Uterus (tissue), 4 donors: ENCODE results near the gene TRIM61. TPM values are rescaled to one million over a fixed set of nuclear protein-coding genes. Genes with fewer than 3 reads are reported as not detected.
"Not testable (repeated sequence)": the region's sequence is repeated elsewhere in the genome, so short reads cannot be mapped to it uniquely, and the experiment has no call there.

Experiments
- DNase-seq, 2 donors: peaks; one replicate each; pipeline ENCODE4 v3.0.0-alpha.2; 2019 to 2020
- H3K27ac ChIP-seq, 2 donors: fragments of 200-600 bp; sonication (generic); 1 replicate in 1 of 2; 2 replicates in 1 of 2; pipeline ENCODE4 v1.5.1; 2016 to 2018
- H3K27me3 ChIP-seq, 2 donors: fragments of 200-600 bp; sonication (generic); one replicate each; pipeline ENCODE4 v1.5.1; 2018 to 2019; ENCODE audit warnings: control low read depth in 1 of 2
- H3K36me3 ChIP-seq, 2 donors: fragments of 200-600 bp; sonication (generic); one replicate each; pipeline ENCODE4 v1.5.1; 2019; ENCODE audit warnings: control low read depth in 1 of 2
- H3K4me1 ChIP-seq, 2 donors: fragments of 200-600 bp; sonication (generic); one replicate each; pipeline ENCODE4 v1.5.1; 2018 to 2019; ENCODE audit warnings: control low read depth in 1 of 2
- H3K4me3 ChIP-seq, 2 donors: fragments of 200-600 bp; sonication (generic); 1 replicate in 1 of 2; 2 replicates in 1 of 2; pipeline ENCODE4 v1.5.1; 2018 to 2019; ENCODE audit warnings: mild to moderate bottlenecking in 1 of 2
- H3K9me3 ChIP-seq, 2 donors: fragments of 200-600 bp; sonication (generic); one replicate each; pipeline ENCODE4 v1.5.1; 2019; ENCODE audit warnings: control low read depth in 1 of 2
- POLR2A ChIP-seq, 2 donors: fragments of 450-650 bp; IDR thresholded peaks; one replicate each; pipeline ENCODE4 v1.6.1; 2016; ENCODE audit warnings: antibody characterized with exemption in 2 of 2, mild to moderate bottlenecking in 1 of 2, moderate library complexity in 1 of 2
- intact Hi-C: fragments of 100-400 bp; cut with DNase I; formaldehyde crosslinking; loops from one replicate; pipeline ENCODE4 v1.15.1; 2023; ENCODE audit warnings: low total_unique reads
- total RNA-seq, 4 donors: library from RNA; depleted of rRNA in 3 of 4; stranded (reverse); fragments of >200 nt in 3 of 4; gene quantifications; one replicate each; pipeline versions ENCODE4 v1.1.0 to v1.2.4, GENCODE V29; 2014 to 2023
- TF ChIP-seq, protein P1 (sequence below), 4 experiments: fragments of 200-600 bp in 2 of 4; fragments of 450-650 bp in 2 of 4; sonication (generic) in 2 of 4; IDR thresholded peaks; one replicate each; pipeline ENCODE4 v1.5.1; 2016 to 2019; ENCODE audit warnings: antibody characterized with exemption in 4 of 4, mild to moderate bottlenecking in 2 of 4, moderate library complexity in 1 of 4
- donor health status: DM: yes; HTN: yes; CAD: no.

The TRIM61 gene
- total RNA-seq, 4 donors from 2014 or later = 0.27 to 4.1 TPM; not detected in 2

DNA sequence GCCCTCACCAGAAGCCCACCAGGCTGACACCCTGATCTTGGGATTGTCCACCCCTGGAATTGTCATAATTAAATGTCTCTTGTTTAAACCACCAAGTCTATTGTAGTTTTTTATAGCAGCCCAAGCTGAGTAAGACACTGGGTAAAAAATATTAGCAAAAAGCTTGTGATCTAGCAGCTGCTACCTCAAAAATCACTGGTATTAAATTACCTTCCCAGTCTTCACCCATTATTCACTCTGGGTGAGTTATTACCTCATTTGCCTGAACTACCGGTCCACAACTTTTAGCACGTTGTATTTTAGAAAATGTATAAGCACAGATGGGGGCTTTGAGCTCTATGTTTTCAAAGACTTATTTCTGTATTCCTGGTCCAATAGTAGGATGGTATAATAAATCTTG lies 12.0 kb upstream of the TRIM61 start:
- H3K4me1 ChIP-seq = no peaks in the 10 kb centered on the region
- DNase-seq = no peak
- TF ChIP-seq, protein P1, sequence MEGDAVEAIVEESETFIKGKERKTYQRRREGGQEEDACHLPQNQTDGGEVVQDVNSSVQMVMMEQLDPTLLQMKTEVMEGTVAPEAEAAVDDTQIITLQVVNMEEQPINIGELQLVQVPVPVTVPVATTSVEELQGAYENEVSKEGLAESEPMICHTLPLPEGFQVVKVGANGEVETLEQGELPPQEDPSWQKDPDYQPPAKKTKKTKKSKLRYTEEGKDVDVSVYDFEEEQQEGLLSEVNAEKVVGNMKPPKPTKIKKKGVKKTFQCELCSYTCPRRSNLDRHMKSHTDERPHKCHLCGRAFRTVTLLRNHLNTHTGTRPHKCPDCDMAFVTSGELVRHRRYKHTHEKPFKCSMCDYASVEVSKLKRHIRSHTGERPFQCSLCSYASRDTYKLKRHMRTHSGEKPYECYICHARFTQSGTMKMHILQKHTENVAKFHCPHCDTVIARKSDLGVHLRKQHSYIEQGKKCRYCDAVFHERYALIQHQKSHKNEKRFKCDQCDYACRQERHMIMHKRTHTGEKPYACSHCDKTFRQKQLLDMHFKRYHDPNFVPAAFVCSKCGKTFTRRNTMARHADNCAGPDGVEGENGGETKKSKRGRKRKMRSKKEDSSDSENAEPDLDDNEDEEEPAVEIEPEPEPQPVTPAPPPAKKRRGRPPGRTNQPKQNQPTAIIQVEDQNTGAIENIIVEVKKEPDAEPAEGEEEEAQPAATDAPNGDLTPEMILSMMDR (IDR thresholded peaks at IDR 0.05) = no peak
- TF ChIP-seq POLR2A (IDR thresholded peaks at IDR 0.05) = no peak
- no peaks in the 10 kb centered on the region for H3K9me3 ChIP-seq
- no peak overlapping the region for H3K27ac ChIP-seq
- no peak overlapping the region for H3K4me3 ChIP-seq
- no peaks in the 10 kb centered on the region for H3K36me3 ChIP-seq
- no peaks in the 10 kb centered on the region for H3K27me3 ChIP-seq
- intact Hi-C loops = no loop called here

DNA sequence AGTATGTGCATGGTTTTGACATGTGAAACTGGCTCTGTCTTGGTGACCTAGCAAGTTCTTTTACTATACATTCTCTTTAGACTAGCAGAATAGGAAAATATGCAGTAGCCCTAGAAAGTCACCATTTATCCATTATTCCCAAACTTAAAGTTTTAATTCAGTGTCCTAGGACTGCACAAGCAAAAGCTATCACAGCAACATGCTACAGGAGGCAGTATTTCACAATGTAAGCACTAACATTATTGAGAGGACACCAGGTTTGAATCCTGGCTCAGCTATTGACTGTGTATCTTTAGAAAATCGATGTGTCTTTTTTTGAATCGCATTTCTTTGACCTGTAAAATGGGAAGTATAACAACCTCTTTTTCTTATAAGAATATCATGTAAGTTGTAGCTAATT lies 5.5 kb downstream of the TRIM61 start:
- H3K4me1 ChIP-seq, H3K36me3 ChIP-seq, intact Hi-C loops, H3K4me3 ChIP-seq, H3K27ac ChIP-seq, H3K9me3 ChIP-seq, H3K27me3 ChIP-seq, DNase-seq: not testable (repeated sequence)

DNA sequence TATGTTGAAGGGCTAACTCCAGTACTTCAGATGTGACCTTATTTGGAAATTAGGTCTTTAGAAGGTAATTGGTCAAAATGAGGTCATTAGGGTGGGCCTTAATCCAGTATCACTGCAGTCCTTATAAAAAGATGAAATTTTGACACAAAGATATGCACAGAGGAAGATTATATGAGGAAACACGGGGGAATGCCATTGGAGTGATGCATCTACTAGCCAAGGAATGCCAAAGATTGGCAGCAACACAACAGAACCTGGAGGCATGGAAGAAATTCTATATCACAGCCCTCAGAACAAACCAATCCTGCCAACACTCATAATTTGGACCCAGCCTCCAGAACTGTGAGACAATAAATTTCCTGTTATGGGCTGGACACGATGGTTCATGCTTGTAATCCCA lies 17.6 kb downstream of the TRIM61 start:
- no peaks in the 10 kb centered on the region for H3K9me3 ChIP-seq
- H3K27ac ChIP-seq = no peak overlapping the region
- H3K27me3 ChIP-seq = no peaks in the 10 kb centered on the region
- no peaks in the 10 kb centered on the region for H3K36me3 ChIP-seq
- no peak overlapping the region for H3K4me3 ChIP-seq
- no peak for DNase-seq
- H3K4me1 ChIP-seq = no peaks in the 10 kb centered on the region
- intact Hi-C loops = no loop called here
- TF ChIP-seq POLR2A (IDR thresholded peaks at IDR 0.05) = no peak
- TF ChIP-seq, protein P1 (IDR thresholded peaks at IDR 0.05) = no peak

DNA sequence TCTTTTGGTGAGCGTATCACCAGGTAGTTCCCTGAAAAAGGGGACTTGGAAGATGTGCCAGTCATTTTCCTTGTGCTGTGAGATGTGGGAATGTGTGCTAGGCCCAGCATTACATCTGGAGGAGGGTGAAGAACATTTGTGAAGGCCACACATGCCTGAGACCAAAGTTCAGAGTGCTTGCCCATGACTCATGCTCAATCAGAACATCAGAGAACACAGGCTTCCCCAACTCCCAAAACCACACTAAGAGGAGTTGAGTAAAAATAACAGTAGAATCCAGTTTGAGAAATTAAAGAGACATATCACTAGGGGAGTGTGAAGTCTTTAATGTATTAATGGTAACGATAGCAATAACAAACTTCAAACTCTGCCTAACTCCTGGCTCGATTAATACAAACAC lies 18.0 kb downstream of the TRIM61 start:
- intact Hi-C loops, H3K27ac ChIP-seq, H3K4me3 ChIP-seq, H3K36me3 ChIP-seq, H3K4me1 ChIP-seq, DNase-seq, H3K27me3 ChIP-seq, H3K9me3 ChIP-seq: not testable (repeated sequence)

DNA sequence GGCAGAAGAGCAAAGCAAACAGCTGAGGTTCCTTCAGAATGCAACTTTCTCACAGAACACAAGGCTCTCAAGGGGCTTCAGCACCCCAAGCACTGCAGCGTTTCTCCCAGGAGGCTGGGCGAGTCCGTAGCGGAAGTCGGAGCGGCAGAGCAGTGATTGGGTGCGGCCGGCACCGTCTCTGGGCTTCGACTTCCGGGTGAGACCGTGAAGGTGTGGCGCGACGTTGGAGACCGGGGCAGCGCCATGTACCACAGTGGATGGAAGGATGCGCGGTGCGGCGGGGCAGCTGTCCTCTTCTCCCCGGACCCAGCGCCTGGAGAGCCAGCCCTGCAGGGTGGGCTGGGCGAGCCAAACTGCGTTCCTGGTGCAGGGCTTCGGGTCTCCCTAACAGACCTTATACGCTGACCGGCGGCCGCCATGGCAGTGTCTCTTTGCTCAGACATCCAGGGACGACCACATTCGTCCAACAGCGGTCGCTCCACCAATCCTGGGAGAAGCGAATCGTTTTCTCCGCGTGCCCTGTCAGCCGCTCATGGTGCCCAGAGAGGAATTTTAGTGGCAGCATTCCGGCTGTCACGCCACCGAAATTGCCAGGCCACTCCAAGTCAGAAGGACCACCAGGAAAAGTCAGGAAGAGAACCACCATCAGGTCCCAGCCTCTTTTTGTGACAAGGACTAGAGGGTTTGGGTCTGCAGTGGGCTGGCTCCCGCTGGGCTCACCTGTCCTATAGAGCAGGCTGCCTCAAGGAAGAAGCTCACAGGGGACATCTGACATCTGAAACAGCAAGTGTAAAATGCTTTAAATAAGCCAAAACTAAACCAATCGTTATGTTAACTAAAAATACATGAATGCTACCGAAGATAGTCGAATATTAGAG lies 20.5 kb downstream of the TRIM61 start:
- intact Hi-C loops = no loop called here

More for the DNA sequence above, 20.5 kb downstream of the TRIM61 start:
- peak overlapping the region; percentile 47 for H3K4me3 ChIP-seq
- DNase-seq = peak; percentile 28 to 32
- H3K9me3 ChIP-seq = no peaks in the 10 kb centered on the region
- H3K27me3 ChIP-seq = no peaks in the 10 kb centered on the region
- H3K27ac ChIP-seq = peak overlapping the region in 1 of 2 donors; percentile 50
- H3K36me3 ChIP-seq = no peaks in the 10 kb centered on the region
- H3K4me1 ChIP-seq = no peaks in the 10 kb centered on the region
- TF ChIP-seq, protein P1 (IDR thresholded peaks at IDR 0.05) = no peak
- no peak for TF ChIP-seq POLR2A (IDR thresholded peaks at IDR 0.05)
